ENCODE data around the gene KCNMA1.

DNA sequence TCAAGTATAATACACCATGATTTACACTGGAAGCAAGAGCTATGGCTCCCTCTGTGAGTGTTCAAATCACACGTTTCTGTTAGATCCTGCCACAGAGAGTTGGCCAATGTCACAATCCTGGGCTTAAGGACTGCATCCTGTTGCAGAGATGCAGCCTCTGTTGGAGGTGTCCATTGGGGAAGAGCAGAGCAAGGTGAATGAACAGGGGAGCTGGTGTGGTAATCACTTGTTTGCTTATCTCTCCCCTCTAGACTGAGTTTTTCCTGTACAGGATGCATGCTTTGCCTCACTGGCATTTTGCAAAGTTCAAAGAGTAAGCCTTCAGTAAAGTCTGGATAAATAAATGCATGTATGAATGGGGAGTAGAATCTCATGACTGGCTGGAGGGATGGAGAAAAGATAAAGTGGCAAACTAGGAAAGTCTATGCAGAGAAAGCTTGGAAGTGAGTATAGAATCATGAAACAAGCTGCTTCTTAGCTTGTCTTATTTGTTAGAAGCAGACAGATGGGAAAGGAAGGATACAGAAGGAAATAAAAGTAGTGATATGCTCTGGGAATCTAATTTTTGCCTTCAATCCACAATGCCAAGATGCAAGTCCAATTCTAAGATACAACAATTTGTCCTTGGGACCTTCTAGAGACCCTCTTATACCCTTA, 605.9 kb downstream of the KCNMA1 start:
- TF ChIP-seq, protein P1, sequence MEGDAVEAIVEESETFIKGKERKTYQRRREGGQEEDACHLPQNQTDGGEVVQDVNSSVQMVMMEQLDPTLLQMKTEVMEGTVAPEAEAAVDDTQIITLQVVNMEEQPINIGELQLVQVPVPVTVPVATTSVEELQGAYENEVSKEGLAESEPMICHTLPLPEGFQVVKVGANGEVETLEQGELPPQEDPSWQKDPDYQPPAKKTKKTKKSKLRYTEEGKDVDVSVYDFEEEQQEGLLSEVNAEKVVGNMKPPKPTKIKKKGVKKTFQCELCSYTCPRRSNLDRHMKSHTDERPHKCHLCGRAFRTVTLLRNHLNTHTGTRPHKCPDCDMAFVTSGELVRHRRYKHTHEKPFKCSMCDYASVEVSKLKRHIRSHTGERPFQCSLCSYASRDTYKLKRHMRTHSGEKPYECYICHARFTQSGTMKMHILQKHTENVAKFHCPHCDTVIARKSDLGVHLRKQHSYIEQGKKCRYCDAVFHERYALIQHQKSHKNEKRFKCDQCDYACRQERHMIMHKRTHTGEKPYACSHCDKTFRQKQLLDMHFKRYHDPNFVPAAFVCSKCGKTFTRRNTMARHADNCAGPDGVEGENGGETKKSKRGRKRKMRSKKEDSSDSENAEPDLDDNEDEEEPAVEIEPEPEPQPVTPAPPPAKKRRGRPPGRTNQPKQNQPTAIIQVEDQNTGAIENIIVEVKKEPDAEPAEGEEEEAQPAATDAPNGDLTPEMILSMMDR (IDR thresholded peaks at IDR 0.05) = no peak
- TF ChIP-seq POLR2A (IDR thresholded peaks at IDR 0.05) (no peak), POLR2AphosphoS5 (IDR thresholded peaks at IDR 0.05; ENCODE audit: insufficient read depth in 1 of 2, low read depth in 1 of 2) (no peak)

Measured in vagina (tissue), 2 donors.